Skin epidermis (tissue), 12 donors: Measurements from ENCODE around the gene REXO4.
"Not testable (repeated sequence)": the region's sequence is repeated elsewhere in the genome, so short reads cannot be mapped to it uniquely, and the experiment has no call there.

Experiments
- H3K27ac ChIP-seq, 21 experiments: fragments of 200-600 bp; sonication (generic) in 11 of 21; one replicate each; pipeline ENCODE4 v1.5.0; 2020; ENCODE audit warnings: mild to moderate bottlenecking in 3 of 21, inconsistent platforms in 2 of 21, moderate library complexity in 2 of 21
- H3K4me3 ChIP-seq, 7 experiments: fragments of 200-600 bp; sonication (generic) in 2 of 7; one replicate each; pipeline ENCODE4 v1.5.0; 2020; ENCODE audit warnings: inconsistent platforms in 2 of 7, mild to moderate bottlenecking in 2 of 7, moderate library complexity in 1 of 7

REXO4 gene

GRCh38 chr9:133393399-133393798 is 24.4 kb downstream of the REXO4 start:
- H3K4me3 ChIP-seq: no peak overlapping the region
- H3K27ac ChIP-seq: no peak overlapping the region

DNA sequence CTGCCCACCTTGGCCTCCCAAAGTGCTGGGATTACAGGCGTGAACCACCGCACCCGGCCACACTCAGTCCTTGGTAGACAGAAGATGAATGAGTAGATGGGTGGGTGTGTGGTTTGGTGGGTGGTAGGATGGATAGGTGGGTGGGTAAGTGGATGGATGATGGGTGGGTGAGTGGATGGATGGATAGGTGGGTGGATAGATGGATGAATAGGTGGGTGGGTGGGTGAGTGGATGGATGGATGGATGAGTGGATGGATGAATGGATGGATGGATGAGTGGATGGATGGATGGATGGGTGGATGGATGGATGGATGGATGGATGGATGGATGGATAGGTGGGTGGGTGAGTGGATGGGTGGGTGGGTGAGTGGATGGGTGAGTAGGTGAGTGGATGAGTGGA is 25.5 kb downstream of the REXO4 start:
- H3K4me3 ChIP-seq, H3K27ac ChIP-seq: not testable (repeated sequence)

DNA sequence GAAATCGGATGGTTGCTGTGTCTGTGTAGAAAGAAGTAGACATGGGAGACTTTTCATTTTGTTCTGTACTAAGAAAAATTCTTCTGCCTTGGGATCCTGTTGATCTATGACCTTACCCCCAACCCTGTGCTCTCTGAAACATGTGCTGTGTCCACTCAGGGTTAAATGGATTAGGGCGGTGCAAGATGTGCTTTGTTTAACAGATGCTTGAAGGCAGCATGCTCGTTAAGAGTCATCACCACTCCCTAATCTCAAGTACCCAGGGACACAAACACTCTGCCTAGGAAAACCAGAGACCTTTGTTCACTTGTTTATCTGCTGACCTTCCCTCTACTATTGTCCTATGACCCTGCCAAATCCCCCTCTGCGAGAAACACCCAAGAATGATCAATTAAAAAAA is 26.4 kb downstream of the REXO4 start:
- not testable (repeated sequence) for H3K27ac ChIP-seq, H3K4me3 ChIP-seq

DNA sequence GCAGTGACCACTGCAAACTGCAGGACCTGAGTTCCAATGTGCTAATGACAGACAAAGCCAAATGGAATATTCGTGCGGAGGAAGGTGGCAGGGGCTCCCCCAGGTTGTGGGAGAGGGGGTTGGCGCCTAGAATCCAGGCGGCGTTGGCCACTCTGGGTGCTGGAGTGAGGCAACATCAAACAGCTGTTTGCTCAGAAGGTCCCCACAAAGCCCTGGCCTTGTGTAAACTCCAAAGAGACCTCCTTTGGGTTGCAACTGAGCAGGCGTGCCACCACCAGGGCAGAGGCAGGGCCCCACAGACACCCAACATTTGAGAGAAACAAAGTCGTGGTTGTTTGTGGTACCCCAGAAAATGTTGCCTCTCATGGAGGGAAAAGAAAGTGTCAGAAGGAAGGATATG is 27.1 kb downstream of the REXO4 start:
- no peak overlapping the region for H3K4me3 ChIP-seq
- no peak overlapping the region for H3K27ac ChIP-seq

DNA sequence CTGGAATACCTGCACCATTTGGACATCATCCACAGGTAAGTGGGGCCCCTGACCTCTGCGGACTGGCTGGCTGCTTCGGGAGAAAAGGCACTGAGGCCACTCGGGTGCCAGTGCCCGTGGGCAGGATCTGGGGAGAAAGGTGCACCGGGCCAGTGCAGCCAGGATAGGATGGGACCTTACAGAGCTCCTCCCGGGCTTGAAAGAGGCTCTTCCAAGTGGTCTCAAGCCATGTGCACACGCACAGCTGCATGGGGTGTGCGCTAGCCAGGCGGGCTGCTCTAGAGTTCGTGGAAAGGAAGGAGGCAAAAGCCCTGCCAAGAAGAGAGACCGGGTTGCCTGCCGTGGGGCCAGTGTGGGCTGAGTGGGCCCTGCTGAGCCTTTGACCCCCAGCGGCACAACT is 28.2 kb downstream of the REXO4 start:
- no peak overlapping the region for H3K27ac ChIP-seq
- no peak overlapping the region for H3K4me3 ChIP-seq

DNA sequence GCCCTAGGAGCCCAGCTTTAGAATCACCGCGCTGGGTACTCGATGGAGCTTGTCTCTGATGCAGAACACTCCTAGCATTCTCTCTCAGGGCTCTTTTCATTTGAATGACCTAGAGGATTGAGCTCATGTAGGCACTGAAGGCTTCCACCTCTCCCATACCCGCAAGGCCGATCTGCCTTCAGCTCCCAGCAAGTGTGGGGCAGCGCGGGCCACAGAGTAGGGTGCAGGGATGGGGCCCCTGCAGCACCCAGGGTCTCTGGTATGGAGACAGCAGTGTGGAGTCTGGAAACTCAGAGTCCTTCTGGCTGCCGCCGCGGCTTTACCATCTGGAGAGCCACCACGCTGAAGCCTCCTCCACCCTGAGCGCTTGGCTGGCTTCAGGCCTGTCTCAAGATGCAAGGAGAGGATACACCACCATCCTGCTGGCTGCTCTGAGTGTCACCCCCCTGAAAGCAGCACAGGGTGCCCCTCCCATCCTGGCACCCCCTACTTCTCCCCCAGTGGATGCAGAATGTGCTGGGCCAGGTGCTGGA is 28.7 kb downstream of the REXO4 start:
- no peak overlapping the region for H3K27ac ChIP-seq

GRCh38 chr9:133387680-133388079 is 30.1 kb downstream of the REXO4 start:
- H3K27ac ChIP-seq: no peak overlapping the region

More for the DNA sequence above, 28.7 kb downstream of the REXO4 start:
- no peak overlapping the region for H3K4me3 ChIP-seq

DNA sequence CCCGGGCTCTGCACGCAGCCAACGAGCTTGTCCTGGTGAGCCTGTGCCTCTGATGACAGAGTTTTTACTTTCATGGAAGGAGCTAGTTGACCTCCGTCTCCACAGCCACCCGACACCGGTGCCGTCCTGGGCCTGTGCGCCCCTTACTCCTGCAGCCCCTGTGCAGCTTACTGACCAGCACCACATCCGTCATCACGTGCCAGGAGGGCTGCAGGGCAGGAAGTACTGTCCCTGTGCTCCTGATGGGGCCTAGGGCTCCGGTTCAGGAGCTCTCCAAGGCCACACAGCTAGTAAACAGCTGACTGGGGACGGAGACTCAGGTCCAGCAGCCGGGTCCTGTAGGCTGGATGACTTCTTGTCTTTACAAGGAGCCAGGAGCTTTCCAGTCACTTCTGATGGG is 31.5 kb downstream of the REXO4 start:
- Histone ChIP-seq H3K27ac (no peak overlapping the region), H3K4me3 (no peak overlapping the region)

More at GRCh38 chr9:133387680-133388079, 30.1 kb downstream of the REXO4 start:
- H3K4me3 ChIP-seq: no peak overlapping the region

GRCh38 chr9:133385452-133385851 is 32.4 kb downstream of the REXO4 start:
- Histone ChIP-seq H3K27ac (no peak overlapping the region), H3K4me3 (no peak overlapping the region)

GRCh38 chr9:133384736-133385321 is 33.0 kb downstream of the REXO4 start:
- H3K4me3 ChIP-seq: no peak overlapping the region
- no peak overlapping the region for H3K27ac ChIP-seq

GRCh38 chr9:133383438-133383837 is 34.4 kb downstream of the REXO4 start:
- Histone ChIP-seq H3K27ac (no peak overlapping the region), H3K4me3 (no peak overlapping the region)

GRCh38 chr9:133382507-133383141 is 35.2 kb downstream of the REXO4 start:
- no peak overlapping the region for H3K4me3 ChIP-seq
- H3K27ac ChIP-seq: no peak overlapping the region

DNA sequence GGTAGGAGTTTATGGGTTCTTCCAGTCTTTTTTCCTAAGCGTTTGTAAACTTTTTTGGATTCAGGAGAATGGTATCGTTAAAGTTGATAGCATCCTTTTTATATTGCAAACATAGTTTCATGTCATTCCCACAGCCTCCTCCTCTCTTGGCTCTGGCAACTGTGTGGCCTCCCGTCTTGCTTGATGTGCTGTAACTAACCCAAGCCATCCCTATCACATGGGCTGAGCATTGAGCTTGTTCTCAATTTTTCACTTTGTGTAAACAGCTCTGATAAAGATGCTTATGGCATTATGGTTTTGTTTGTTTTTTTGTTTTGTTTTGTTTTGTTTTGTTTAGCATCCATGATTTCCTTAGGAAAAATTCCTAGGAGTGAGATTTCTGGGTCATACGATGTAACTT is 37.1 kb downstream of the REXO4 start:
- H3K4me3 ChIP-seq: no peak overlapping the region

GRCh38 chr9:133379153-133380086 is 38.4 kb downstream of the REXO4 start:
- Histone ChIP-seq H3K27ac (peak overlapping the region in 3 of 21 experiments; percentile 11 to 55 (median 27)), H3K4me3 (no peak overlapping the region)

More for the DNA sequence above, 37.1 kb downstream of the REXO4 start:
- H3K27ac ChIP-seq: no peak overlapping the region

- Histone ChIP-seq H3K27ac (peak overlapping the region in 8 of 21 experiments; percentile 11 to 69 (median 48)), H3K4me3 (no peak overlapping the region)
Observed at GRCh38 chr9:133378408-133378962, 39.3 kb downstream of the REXO4 start.

- Histone ChIP-seq H3K27ac (peak overlapping the region in 8 of 21 experiments; percentile 27 to 69 (median 50)), H3K4me3 (no peak overlapping the region)
Observed at GRCh38 chr9:133377721-133378216, 40.0 kb downstream of the REXO4 start.

DNA sequence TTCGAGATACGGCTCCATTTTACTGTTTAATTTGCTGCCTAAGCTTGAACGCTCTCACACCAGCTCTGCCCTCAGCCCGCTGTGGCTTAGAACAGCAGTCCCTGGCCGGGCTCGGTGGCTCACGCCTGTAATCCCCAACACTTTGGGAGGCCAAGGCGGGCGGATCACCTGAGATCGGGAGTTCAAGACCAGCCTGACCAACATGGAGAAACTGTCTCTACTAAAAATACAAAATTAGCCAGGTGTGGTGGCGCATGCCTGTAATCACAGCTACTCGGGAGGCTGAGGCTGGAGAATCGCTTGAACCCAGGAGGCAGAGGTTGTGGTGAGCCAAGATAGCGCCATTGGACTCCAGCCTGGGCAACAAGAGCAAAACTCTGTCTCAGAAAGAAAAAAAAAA is 40.5 kb downstream of the REXO4 start:
- peak overlapping the region in 7 of 21 experiments; percentile 4 to 93 (median 45) for H3K27ac ChIP-seq
- not testable (repeated sequence) for H3K4me3 ChIP-seq

DNA sequence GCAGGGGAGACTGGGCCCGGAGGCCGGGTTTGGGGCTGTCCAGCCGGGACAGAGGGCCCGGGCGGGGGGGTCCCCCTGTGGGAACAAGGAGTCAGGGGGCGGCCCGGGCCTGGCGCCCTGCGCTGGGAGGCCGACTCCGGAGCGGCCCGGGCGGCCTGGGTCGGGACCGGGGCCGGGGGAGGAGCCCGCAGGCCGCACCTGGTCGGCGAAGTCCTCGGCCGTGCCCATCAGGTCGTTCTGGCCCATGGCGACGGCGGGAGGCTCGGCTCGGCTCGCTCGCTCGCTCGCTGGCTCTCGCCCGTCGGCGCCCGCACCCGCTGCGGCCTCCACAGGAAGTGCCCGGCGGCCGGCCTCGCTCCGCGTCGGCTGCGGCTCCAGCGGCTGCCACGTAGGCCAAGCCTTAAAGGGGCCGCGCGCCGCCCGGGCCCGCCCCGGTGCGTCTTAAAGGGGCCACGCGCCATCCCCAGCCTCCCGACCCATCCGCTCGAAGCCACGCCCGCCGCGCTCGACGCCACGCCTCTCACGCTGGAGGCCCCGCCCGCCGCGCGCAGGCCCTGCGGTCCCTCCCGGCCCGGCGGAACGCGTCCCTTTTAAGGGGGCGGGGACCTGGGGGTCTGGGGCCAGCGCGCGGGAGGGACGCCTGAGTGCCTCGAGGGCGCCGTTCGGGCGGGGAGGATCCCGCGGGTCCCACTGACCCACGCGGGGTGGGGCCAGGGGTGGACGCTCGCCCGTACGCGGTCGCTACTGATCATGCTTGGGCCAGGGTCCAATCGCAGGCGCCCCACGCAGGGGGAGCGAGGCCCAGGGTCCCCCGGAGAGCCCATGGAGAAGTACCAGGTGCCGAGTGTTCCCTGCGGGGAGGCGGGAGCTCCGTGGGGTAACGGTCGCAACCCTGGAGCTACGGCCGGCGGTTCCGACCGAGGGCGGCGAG is 41.8 kb downstream of the REXO4 start, which contains the start of the genes STKLD1 and SURF4:
TSS of gene STKLD1 (plus strand) at position 643 of the 931 bp plus-strand sequence. CDS start at position 751, 108 bp downstream.
TSS of gene SURF4 (minus strand) at position 337 of the 931 bp plus-strand sequence. CDS start at position 246, 91 bp downstream.
- Histone ChIP-seq H3K4me3 (peak within 1 kb of the TSS; percentile 79 to 100 (median 92)), H3K27ac (peak within 1 kb of the TSS; percentile 93 to 100 (median 99))
